ENCODE data around the gene PSMD3. TPM values are rescaled to one million over a fixed set of nuclear protein-coding genes. Genes with fewer than 3 reads are reported as not detected.
A peak's percentile ranks its signal among the peaks of the same experiment; 100 is the strongest.

The PSMD3 gene
- total RNA-seq, 2 donors from 2014 or later = 57.6 to 65.5 TPM

DNA sequence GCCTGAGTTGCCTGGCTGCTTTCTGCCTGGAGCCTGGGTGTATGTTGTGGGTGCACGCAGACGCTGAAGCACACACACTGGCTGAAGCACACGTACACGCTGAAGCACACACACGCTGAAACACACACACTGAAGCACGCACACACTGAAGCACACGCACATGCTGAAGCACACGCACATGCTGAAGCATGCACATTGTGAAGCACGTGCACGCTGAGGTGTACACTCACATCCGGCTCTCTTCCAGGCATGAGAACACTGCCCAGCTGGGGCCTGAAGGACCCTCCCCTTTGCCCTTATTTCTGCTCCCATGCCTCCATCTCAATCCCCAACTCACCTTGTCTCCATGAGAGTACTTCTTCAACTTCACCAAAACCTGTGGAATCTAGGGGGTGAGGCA is 51.1 kb downstream of the PSMD3 start:
- DNase-seq (ENCODE audit: low spot score) = no peak
- intact Hi-C loops (cut with DNase I) = no loop called here

DNA sequence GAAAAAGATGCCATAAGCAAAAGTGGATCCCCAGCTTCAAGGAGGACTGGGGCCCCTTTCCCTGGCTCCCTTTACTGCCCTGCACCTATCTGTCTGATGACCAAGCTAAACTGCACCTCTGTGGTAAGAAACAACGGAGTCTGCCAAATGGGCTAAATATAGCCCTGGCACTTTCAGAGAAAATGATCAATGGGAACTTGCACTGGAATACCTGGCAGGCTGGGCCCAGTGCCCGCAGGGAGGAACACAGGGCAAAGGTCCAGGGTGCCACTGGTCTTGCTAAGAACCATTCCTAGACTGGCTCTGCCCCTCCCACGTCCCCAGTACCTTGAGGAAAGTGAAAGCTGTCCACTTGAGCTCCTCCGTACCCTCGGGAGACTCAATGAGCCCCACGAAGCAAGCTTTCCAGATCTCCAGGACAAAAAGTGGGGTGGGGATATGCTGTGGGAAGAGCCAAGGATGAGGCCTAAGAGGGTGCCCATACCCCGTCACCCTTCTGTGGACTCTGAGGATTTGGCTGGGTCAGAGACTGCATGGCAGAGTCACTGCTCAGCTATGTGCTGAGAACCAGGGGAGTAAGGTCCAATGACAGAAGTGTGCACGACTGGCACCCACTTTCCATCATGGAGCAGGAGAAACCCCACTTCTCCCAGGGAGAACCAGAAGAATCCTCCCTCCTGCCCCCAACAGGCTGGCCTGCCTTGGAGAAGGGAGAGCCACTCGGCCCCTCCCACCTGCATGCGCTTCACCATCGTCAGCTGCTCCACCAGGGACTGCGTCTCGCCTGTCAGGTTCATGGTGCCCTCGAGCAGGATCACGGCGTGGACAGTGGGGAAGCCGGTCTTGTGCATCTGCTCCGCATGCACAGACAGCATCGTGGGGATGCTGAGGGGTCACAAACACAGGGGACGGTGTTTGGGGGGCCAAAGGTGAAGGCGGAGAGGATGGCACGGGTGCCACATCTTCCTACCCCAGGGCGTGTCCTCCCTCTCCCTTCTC is 52.0 kb downstream of the PSMD3 start:
- DNase-seq (ENCODE audit: low spot score) = no peak
- intact Hi-C loops (cut with DNase I) = no loop called here

DNA sequence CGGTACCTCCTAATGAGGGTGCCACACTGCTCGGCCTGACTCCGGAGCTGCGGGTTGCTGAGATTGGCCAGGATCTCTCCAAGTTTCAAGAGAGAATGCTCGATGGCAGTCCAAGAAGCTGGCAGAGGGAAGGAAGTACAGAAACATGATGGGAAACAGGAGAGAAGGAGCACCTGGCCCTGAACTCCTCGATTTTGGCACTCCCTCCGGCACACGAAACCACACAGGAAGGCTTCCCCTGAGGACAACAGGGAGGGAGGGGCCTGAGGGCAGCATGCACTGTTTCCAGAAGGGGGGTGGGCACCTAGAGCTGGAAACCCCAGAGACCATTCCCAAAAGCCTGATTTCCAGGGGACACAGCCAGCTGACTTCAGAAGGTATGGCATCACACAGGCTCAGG is 52.7 kb downstream of the PSMD3 start:
- DNase-seq (ENCODE audit: low spot score) = no peak
- intact Hi-C loops (cut with DNase I) = no loop called here

DNA sequence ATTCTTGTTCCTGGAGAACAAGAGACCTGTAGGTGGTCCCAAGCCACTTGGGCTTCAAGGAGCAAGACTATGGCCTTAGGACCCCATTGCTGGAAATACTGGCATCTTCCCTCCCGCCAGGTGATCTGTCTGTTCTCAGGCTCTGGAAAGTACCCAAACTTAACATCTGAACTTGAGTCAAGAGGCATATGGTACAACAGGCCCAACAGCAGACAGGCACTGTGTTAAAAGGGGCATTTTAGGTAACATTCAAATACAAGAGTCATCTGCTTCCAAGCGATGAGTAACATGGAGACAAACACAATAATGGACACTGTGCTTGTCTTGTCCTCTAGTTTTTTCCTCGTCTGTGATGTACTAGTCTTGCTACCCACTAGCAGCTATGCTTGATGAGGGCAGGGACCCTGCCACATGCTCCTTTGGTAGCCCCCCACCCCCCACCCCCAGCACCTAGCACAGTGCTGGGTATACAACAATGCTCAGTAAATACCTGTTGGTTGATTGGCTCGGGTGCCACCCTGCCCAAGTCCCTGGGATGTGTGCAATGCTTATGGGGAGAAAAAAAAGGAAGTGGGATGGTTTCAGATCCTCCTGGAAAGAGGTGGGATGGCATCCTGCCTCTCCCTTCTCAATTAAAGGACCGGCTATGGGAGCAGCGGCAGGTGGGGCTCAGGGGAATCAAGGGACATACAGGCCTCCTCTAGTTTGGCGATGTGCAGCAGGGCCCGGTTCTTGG is 54.0 kb downstream of the PSMD3 start:
- intact Hi-C loops (cut with DNase I) = no loop called here
- no peak for DNase-seq (ENCODE audit: low spot score)

DNA sequence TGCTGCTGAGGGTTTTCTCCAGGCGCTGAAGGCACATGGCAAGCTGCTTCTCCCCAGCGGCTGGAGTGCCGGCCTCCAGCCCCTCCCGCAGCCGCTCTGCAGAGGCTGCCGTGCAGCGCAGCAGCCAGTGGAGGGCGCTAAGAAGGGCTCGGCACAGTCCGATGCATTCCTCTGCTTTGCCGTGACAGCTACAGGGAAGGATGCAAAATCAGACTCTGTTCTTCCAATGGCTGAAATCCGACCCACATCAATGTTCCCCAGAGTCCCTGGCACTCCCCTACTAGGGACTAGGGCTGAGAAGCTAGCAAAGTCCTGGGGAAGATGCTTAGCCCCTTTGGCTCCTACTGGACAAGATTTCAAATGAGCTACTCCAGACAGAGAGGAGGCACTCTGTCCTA is 54.6 kb downstream of the PSMD3 start:
- intact Hi-C loops (cut with DNase I) = no loop called here
- DNase-seq (ENCODE audit: low spot score) = no peak

DNA sequence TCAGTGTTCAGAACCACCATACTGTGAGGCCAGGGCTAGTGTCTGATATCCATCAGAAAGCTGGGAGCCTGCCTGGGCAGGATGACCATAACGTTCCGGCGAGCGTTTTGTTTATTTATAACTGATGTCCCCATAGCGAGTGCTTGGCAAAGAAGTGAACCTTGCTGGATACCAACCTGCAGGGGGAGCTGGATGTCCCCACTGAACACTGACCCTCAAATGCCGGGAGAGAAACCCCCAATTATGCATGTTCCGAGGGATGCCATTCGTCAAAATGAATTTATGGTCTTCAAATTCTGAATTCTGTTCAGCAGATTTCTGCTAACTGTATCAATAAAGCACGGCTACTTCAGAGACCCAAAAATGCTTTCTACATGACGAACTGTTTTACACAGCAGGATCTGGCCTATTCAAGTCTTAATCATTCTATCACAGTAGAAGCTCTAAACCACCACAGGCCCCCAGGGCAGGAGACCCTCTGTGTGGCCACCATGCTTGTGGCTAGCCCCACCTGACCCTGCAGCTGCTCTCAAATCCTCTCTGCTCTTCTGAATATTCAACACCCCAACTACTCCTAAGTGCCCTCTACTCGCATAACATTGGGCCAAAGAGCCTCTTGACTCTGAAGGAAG is 58.4 kb downstream of the PSMD3 start:
- peak; percentile 90 for DNase-seq (ENCODE audit: low spot score)
- intact Hi-C loops (cut with DNase I) = no loop called here

DNA sequence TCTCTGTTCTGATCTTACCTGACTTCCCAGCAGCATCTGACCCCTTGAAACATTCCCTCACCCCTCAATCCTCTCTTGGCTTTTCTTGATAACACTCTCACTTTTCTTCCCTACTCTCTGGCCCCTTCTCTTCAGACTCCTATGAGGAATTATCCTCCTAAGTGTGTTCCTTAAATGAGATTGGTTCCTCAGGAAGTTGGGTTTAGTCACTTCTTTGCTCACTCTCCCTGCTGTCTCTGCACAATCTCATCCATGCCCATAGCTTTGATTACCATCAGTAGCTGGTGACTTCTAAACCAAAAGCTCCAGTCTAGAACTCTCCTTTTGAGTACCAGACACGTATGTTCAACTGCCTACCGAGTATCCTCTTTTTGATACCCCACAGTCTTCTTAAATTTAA is 60.6 kb downstream of the PSMD3 start:
- no peak for DNase-seq (ENCODE audit: low spot score)
- intact Hi-C loops (cut with DNase I) = no loop called here

Small RNA genes within 50 kb of the gene (microRNA-seq; reads per million reads assigned to microRNA genes)
- 0.26 to 0.97 reads per million in 2 donors for gene MIR6884 (ENCODE audit: borderline microRNAs expressed in 2 of 2)

Other genes starting within 250 kb of the PSMD3 start
- not detected for gene GRB7, start 242.9 kb upstream of the PSMD3 start, total RNA-seq
- 1 to 10 TPM; 1.6 TPM for gene IKZF3, start 116.5 kb upstream of the PSMD3 start, total RNA-seq
- not detected for gene ZPBP2, start 112.6 kb upstream of the PSMD3 start, total RNA-seq
- gene GSDMB, start 62.2 kb upstream of the PSMD3 start, total RNA-seq = 1 to 10 TPM; 4.2 to 6.0 TPM
- 10 to 100 TPM; 32.1 to 43.2 TPM for gene ORMDL3, start 53.2 kb upstream of the PSMD3 start, total RNA-seq
- not detected for gene LRRC3C, start 53.1 kb upstream of the PSMD3 start, total RNA-seq
- gene GSDMA, start 17.8 kb upstream of the PSMD3 start, total RNA-seq = under 1 TPM; 0.19 to 0.57 TPM
- 10 to 100 TPM in 1 of 2 donors, under 1 TPM in 1; 0.69 to 15.3 TPM for gene CSF3, start 34.6 kb downstream of the PSMD3 start, total RNA-seq
- 10 to 100 TPM; 46.2 to 53.2 TPM for gene MED24, start 73.6 kb downstream of the PSMD3 start, total RNA-seq
- gene THRA, start 82.2 kb downstream of the PSMD3 start, total RNA-seq = 10 to 100 TPM; 50.8 to 65.8 TPM
- 10 to 100 TPM; 20.2 to 24.2 TPM for gene NR1D1, start 119.8 kb downstream of the PSMD3 start, total RNA-seq
- 10 to 100 TPM; 66.7 to 68.8 TPM for gene MSL1, start 141.2 kb downstream of the PSMD3 start, total RNA-seq
- 100 to 1,000 TPM in 1 of 2 donors, 10 to 100 TPM in 1; 99.2 to 103 TPM for gene CASC3, start 159.7 kb downstream of the PSMD3 start, total RNA-seq
- gene RAPGEFL1, start 196.7 kb downstream of the PSMD3 start, total RNA-seq = 1 to 10 TPM; 4.5 to 5.2 TPM
- gene WIPF2, start 238.5 kb downstream of the PSMD3 start, total RNA-seq = 10 to 100 TPM; 24.8 to 28.9 TPM

Measured in posterior vena cava (tissue), 2 donors.